ENCODE results near the gene RCAN1. TPM values are rescaled to one million over a fixed set of nuclear protein-coding genes. Genes with fewer than 3 reads are reported as not detected.

Gene RCAN1
- total and polyA plus RNA-seq, 11 donors: 33.7 to 102 (median 57.6) TPM

DNA sequence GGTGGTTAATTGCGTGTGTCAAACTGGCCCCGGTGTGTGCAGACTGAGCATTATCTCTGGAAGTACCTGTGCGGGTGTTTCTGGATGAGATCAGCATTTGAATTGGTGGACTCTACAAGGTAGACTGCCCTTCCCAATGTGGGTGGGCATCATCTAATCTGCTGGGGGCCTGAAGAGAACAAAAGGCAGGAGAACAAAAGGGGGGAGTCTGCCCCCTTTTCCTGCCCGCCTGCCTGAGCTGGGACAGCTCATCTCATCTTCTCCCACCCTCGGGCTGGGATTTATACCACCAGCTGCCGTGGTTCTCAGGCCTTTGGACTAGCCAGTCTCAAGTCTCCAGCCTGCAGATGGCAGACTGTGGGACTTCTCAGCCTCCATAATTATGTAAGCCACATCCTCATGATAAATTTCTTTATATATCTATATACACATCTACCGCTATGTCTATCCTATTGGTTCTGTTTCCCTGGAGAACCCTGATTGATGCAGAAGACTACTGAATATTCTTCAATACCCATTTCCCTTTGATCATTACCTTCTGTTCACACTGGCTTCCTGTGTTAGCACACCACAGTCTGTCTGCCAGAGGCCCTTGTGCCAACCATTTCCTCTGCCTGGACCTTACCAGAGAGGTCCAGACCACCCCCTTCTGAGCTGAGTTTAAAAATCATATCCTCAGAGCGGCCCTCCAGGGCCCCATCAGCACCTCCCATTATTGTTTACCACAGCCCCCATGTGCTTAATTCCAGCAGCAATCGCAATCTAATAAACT is 25.2 kb downstream of the RCAN1 start:
- H3K4me3 ChIP-seq: no peak overlapping the region
- intact Hi-C loops (cut with DNase I): loop anchor here in 1 of 10 donors (10.0 kb wide), 1 partner anchor 665 kb away; no protein-coding TSS in a partner anchor
- no peak for TF ChIP-seq CTCF (IDR thresholded peaks at IDR 0.05)
- TF ChIP-seq POLR2A (IDR thresholded peaks at IDR 0.05): no peak
- DNase-seq (no peak), ATAC-seq (no peak)
- WGBS, 4 donors: 89 to 93% (median 91%) methylated on average over 9 of the region's 9 CpGs
- peaks cover 8 to 58% (median 33%) of the 10 kb centered on the region in 12 donors for H3K4me1 ChIP-seq
- H3K9me3 ChIP-seq: peaks cover 0 to 28% (median 10%) of the 10 kb centered on the region in 12 donors
- H3K27me3 ChIP-seq: no peaks in the 10 kb centered on the region
- peaks cover 0 to 3% (median 0%) of the 10 kb centered on the region in 9 donors for H3K36me3 ChIP-seq
- peak overlapping the region in 4 of 12 donors; percentile 50 to 85 (median 82) for H3K27ac ChIP-seq

GRCh38 chr21:34583926-34584563 is 30.9 kb downstream of the RCAN1 start:
- WGBS, 4 donors: 33 to 44% (median 40%) methylated on average over 3 of the region's 3 CpGs
- TF ChIP-seq CTCF (IDR thresholded peaks at IDR 0.05) (no peak), POLR2A (IDR thresholded peaks at IDR 0.05) (no peak)
- Histone ChIP-seq H3K36me3 (peaks cover 0 to 3% (median 0%) of the 10 kb centered on the region in 9 donors), H3K27ac (peak overlapping the region; percentile 1 to 95 (median 80)), H3K9me3 (peaks cover 0 to 28% (median 10%) of the 10 kb centered on the region in 12 donors), H3K27me3 (no peaks in the 10 kb centered on the region), H3K4me1 (peaks cover 0 to 60% (median 37%) of the 10 kb centered on the region in 12 donors), H3K4me3 (no peak overlapping the region)
- DNase-seq (peak in 3 of 5 donors; percentile 37 to 50 (median 40)), ATAC-seq (peak in 3 of 4 donors; percentile 25 to 59 (median 42))
- intact Hi-C loops (cut with DNase I): loop anchor here in 8 of 10 donors (1.0 to 5.0 kb wide), 5 partner anchors 47 to 74 kb away; no protein-coding TSS in a partner anchor

- 55 to 85% (median 68%) methylated on average over 10 of the region's 10 CpGs for WGBS, 4 donors
- Histone ChIP-seq H3K27me3 (no peaks in the 10 kb centered on the region), H3K4me3 (no peak overlapping the region), H3K4me1 (peaks cover 0 to 72% (median 37%) of the 10 kb centered on the region in 12 donors), H3K36me3 (no peaks in the 10 kb centered on the region), H3K27ac (peak overlapping the region in 11 of 12 donors; percentile 56 to 95 (median 80)), H3K9me3 (peaks cover 0 to 18% (median 10%) of the 10 kb centered on the region in 12 donors)
- ATAC-seq (peak; percentile 70 to 80 (median 76)), DNase-seq (peak in 3 of 5 donors; percentile 40 to 59 (median 52))
- intact Hi-C loops (cut with DNase I): loop anchor here in 8 of 10 donors (1.0 to 5.0 kb wide), 5 partner anchors 45 to 72 kb away; no protein-coding TSS in a partner anchor
- TF ChIP-seq CTCF (IDR thresholded peaks at IDR 0.05): peak; percentile 14 to 51 (median 42)
- no peak for TF ChIP-seq POLR2A (IDR thresholded peaks at IDR 0.05)
Observed at GRCh38 chr21:34582506-34583150, 32.3 kb downstream of the RCAN1 start.
